Urinary bladder (tissue), 4 donors: ENCODE results near the gene DNAJC5G. TPM values are rescaled to one million over a fixed set of nuclear protein-coding genes. Genes with fewer than 3 reads are reported as not detected.

Experiments used
- DNase-seq: peaks from one replicate; pipeline ENCODE4 v3.0.0-alpha.2; 2015; ENCODE audit errors: extremely low spot score
- H3K27ac ChIP-seq: one replicate; pipeline ENCODE4 v1.5.1; 2013; ENCODE audit warnings: low read depth, mild to moderate bottlenecking, moderate library complexity
- H3K36me3 ChIP-seq: one replicate; pipeline ENCODE4 v1.6.1; 2013; ENCODE audit warnings: mild to moderate bottlenecking, moderate library complexity; ENCODE audit not compliant: insufficient read depth
- H3K4me1 ChIP-seq: one replicate; pipeline ENCODE4 v1.6.1; 2013; ENCODE audit warnings: mild to moderate bottlenecking, moderate library complexity; ENCODE audit not compliant: insufficient read depth
- H3K4me3 ChIP-seq: one replicate; pipeline ENCODE4 v1.5.1; 2013; ENCODE audit warnings: low read depth, low read length
- WGBS: extraction: QIAGEN DNeasy Blood & Tissue Kit; methylation state at CpG from one replicate; pipeline ENCODE4 v1.1.7; 2013; 5-methylcytosine and 5-hydroxymethylcytosine counted together
- polyA plus RNA-seq: library from polyadenylated mRNA; stranded (reverse); fragments of 200-250 nt; gene quantifications from one replicate; pipeline ENCODE4 v1.2.3, GENCODE V29; 2013
- total RNA-seq: library from RNA; depleted of rRNA; stranded (reverse); fragments of >200 nt; gene quantifications from one replicate; pipeline ENCODE4 v1.2.3, GENCODE V29; 2014
- donor health status: healthy with polysubstance abuse.
- donor health status: healthy.

DNAJC5G gene
- 0.42 TPM for total RNA-seq
- polyA plus RNA-seq = not detected

GRCh38 chr2:27275211-27276150 lies at the start of gene DNAJC5G:
TSS of gene DNAJC5G (plus strand) at chr2:27275433. CDS start at chr2:27276729, 1,296 bp downstream.
- DNase-seq = no peak
- 80% methylated on average over 39 of the region's 39 CpGs for WGBS
- Histone ChIP-seq H3K4me3 (no peak within 1 kb of the TSS), H3K27ac (no peak within 1 kb of the TSS), H3K4me1 (no peaks in the 10 kb centered on the region), H3K36me3 (no peaks in the 10 kb centered on the region)

GRCh38 chr2:27225526-27225925 lies 49.7 kb upstream of the DNAJC5G start:
- 95% methylated on average over 9 of the region's 9 CpGs for WGBS
- no peak overlapping the region for H3K4me3 ChIP-seq
- DNase-seq = no peak
- no peak overlapping the region for H3K27ac ChIP-seq
- H3K36me3 ChIP-seq = peaks cover 2% of the 10 kb centered on the region
- no peaks in the 10 kb centered on the region for H3K4me1 ChIP-seq

- Histone ChIP-seq H3K27ac (no peak overlapping the region), H3K4me3 (no peak overlapping the region), H3K36me3 (peaks cover 2% of the 10 kb centered on the region), H3K4me1 (no peaks in the 10 kb centered on the region)
- 93% methylated on average over 2 of the region's 2 CpGs for WGBS
- DNase-seq = no peak
Measured at GRCh38 chr2:27227501-27227900, 47.7 kb upstream of the DNAJC5G start.

- no peak overlapping the region for H3K27ac ChIP-seq
- DNase-seq = no peak
- WGBS = 95% methylated on average over 13 of the region's 13 CpGs
- no peak overlapping the region for H3K4me3 ChIP-seq
- H3K36me3 ChIP-seq = peaks cover 7% of the 10 kb centered on the region
- H3K4me1 ChIP-seq = no peaks in the 10 kb centered on the region
Measured at GRCh38 chr2:27231921-27232320, 43.3 kb upstream of the DNAJC5G start.

- no peak overlapping the region for H3K4me3 ChIP-seq
- H3K36me3 ChIP-seq = peaks cover 11% of the 10 kb centered on the region
- H3K4me1 ChIP-seq = no peaks in the 10 kb centered on the region
- H3K27ac ChIP-seq = no peak overlapping the region
- DNase-seq = no peak
- WGBS = 93% methylated on average over 14 of the region's 14 CpGs
Measured at GRCh38 chr2:27233341-27233740, 41.9 kb upstream of the DNAJC5G start.

GRCh38 chr2:27236136-27236535 lies 39.1 kb upstream of the DNAJC5G start:
- Histone ChIP-seq H3K27ac (no peak overlapping the region), H3K36me3 (peaks cover 14% of the 10 kb centered on the region)
- no peak for DNase-seq

GRCh38 chr2:27236626-27237025 lies 38.6 kb upstream of the DNAJC5G start:
- Histone ChIP-seq H3K36me3 (peaks cover 14% of the 10 kb centered on the region), H3K27ac (no peak overlapping the region), H3K4me3 (no peak overlapping the region), H3K4me1 (no peaks in the 10 kb centered on the region)
- no peak for DNase-seq
- 92% methylated on average over 3 of the region's 3 CpGs for WGBS

More at GRCh38 chr2:27236136-27236535, 39.1 kb upstream of the DNAJC5G start:
- 95% methylated on average over 12 of the region's 12 CpGs for WGBS
- Histone ChIP-seq H3K4me1 (no peaks in the 10 kb centered on the region), H3K4me3 (no peak overlapping the region)

- no peak for DNase-seq
- Histone ChIP-seq H3K4me3 (no peak overlapping the region), H3K27ac (no peak overlapping the region), H3K4me1 (no peaks in the 10 kb centered on the region), H3K36me3 (peaks cover 12% of the 10 kb centered on the region)
- 97% methylated on average over 15 of the region's 15 CpGs for WGBS
Measured at GRCh38 chr2:27237341-27237945, 37.8 kb upstream of the DNAJC5G start.

GRCh38 chr2:27238976-27239375 lies 36.3 kb upstream of the DNAJC5G start:
- H3K27ac ChIP-seq = no peak overlapping the region
- no peak for DNase-seq
- 97% methylated on average over 8 of the region's 8 CpGs for WGBS
- H3K36me3 ChIP-seq = peaks cover 12% of the 10 kb centered on the region
- H3K4me1 ChIP-seq = no peaks in the 10 kb centered on the region
- no peak overlapping the region for H3K4me3 ChIP-seq

- Histone ChIP-seq H3K27ac (no peak overlapping the region), H3K36me3 (peaks cover 11% of the 10 kb centered on the region), H3K4me3 (no peak overlapping the region), H3K4me1 (no peaks in the 10 kb centered on the region)
- DNase-seq = no peak
- 86% methylated on average over 9 of the region's 9 CpGs for WGBS
Measured at GRCh38 chr2:27240406-27240805, 34.8 kb upstream of the DNAJC5G start.

- Histone ChIP-seq H3K4me1 (no peaks in the 10 kb centered on the region), H3K4me3 (no peak overlapping the region), H3K27ac (no peak overlapping the region), H3K36me3 (peaks cover 11% of the 10 kb centered on the region)
- DNase-seq = no peak
- 82% methylated on average over 24 of the region's 24 CpGs for WGBS
Measured at GRCh38 chr2:27241761-27242613, 33.2 kb upstream of the DNAJC5G start.

GRCh38 chr2:27242614-27242951 lies 32.6 kb upstream of the DNAJC5G start:
- DNase-seq = no peak
- 95% methylated on average over 16 of the region's 16 CpGs for WGBS
- Histone ChIP-seq H3K4me3 (no peak overlapping the region), H3K27ac (no peak overlapping the region), H3K36me3 (peaks cover 11% of the 10 kb centered on the region), H3K4me1 (no peaks in the 10 kb centered on the region)

GRCh38 chr2:27243391-27244130 lies 31.7 kb upstream of the DNAJC5G start:
- no peak for DNase-seq
- Histone ChIP-seq H3K4me3 (no peak overlapping the region), H3K4me1 (no peaks in the 10 kb centered on the region), H3K36me3 (peaks cover 5% of the 10 kb centered on the region), H3K27ac (no peak overlapping the region)
- 87% methylated on average over 19 of the region's 19 CpGs for WGBS
